SK-N-SH treated with all-trans-retinoic acid at 6 μM for 48 hours (cell line): ENCODE measurements around the gene BSG.

ENCODE experiments used
- ATAC-seq: fragments of 200-7000 bp; cut with Tn5 transposase; 3 replicates; pipeline ENCODE4 v1.9.1; 2020; ENCODE audit warnings: mild to moderate bottlenecking, moderate library complexity
- ARNTL ChIP-seq: fragments of 450-650 bp; formaldehyde crosslinking; IDR thresholded peaks from 2 replicates; pipeline ENCODE4 v1.5.0; 2020; ENCODE audit warnings: low read depth, mild to moderate bottlenecking, moderate library complexity, borderline replicate concordance
- BACH2 ChIP-seq: fragments of 250-450 bp; sonication (Bioruptor Pico); IDR thresholded peaks from 2 replicates; pipeline ENCODE4 v1.9.0; 2021; ENCODE audit warnings: mild to moderate bottlenecking, borderline replicate concordance
- CREB5 ChIP-seq: fragments of 250-450 bp; sonication (Bioruptor Pico); IDR thresholded peaks from 2 replicates; pipeline ENCODE4 v1.5.1; 2020; ENCODE audit warnings: low read depth, mild to moderate bottlenecking, moderate library complexity
- CSDC2 ChIP-seq: fragments of 250-450 bp; sonication (Bioruptor Pico); IDR thresholded peaks from 2 replicates; pipeline ENCODE4 v1.5.0; 2020; ENCODE audit warnings: mild to moderate bottlenecking, moderate library complexity
- CSRNP3 ChIP-seq: fragments of 250-450 bp; sonication (Bioruptor Pico); IDR thresholded peaks from 2 replicates; pipeline ENCODE4 v1.5.1; 2021; ENCODE audit warnings: mild to moderate bottlenecking, moderate library complexity
- GLIS3 ChIP-seq: fragments of 250-450 bp; sonication (Bioruptor Pico); IDR thresholded peaks from 2 replicates; pipeline ENCODE4 v1.5.0; 2020; ENCODE audit warnings: mild to moderate bottlenecking, moderate library complexity
- ISL1 ChIP-seq: fragments of 250-450 bp; sonication (Bioruptor Pico); IDR thresholded peaks from 2 replicates; pipeline ENCODE4 v2.1.2; 2022; ENCODE audit warnings: mild to moderate bottlenecking, moderate library complexity
- OSR1 ChIP-seq: fragments of 250-450 bp; sonication (Bioruptor Pico); IDR thresholded peaks from 2 replicates; pipeline ENCODE4 v1.8.0; 2022; ENCODE audit warnings: moderate library complexity, mild to moderate bottlenecking, inconsistent platforms
- PATZ1 ChIP-seq: fragments of 250-450 bp; sonication (Bioruptor Pico); IDR thresholded peaks from 2 replicates; pipeline ENCODE4 v1.8.0; 2020; ENCODE audit warnings: mild to moderate bottlenecking, moderate library complexity, borderline replicate concordance
- POU6F1 ChIP-seq: fragments of 250-450 bp; sonication (Bioruptor Pico); IDR thresholded peaks from 2 replicates; pipeline ENCODE4 v1.8.0; 2021; ENCODE audit warnings: low read depth, mild to moderate bottlenecking, moderate library complexity, borderline replicate concordance
- PPARA ChIP-seq: fragments of 250-450 bp; sonication (Bioruptor Pico); IDR thresholded peaks from 2 replicates; pipeline ENCODE4 v1.5.0; 2020; ENCODE audit warnings: mild to moderate bottlenecking, borderline replicate concordance
- RARB ChIP-seq: fragments of 250-450 bp; sonication (Bioruptor Pico); IDR thresholded peaks from 2 replicates; pipeline ENCODE4 v1.8.0; 2021; ENCODE audit warnings: mild to moderate bottlenecking, moderate library complexity
- SNAI2 ChIP-seq: fragments of 250-450 bp; sonication (Bioruptor Pico); IDR thresholded peaks from 2 replicates; pipeline ENCODE4 v1.5.0; 2020; ENCODE audit warnings: mild to moderate bottlenecking, moderate library complexity
- TCF4 ChIP-seq: fragments of 250-450 bp; sonication (Bioruptor Pico); IDR thresholded peaks from 2 replicates; pipeline ENCODE4 v1.8.0; 2021; ENCODE audit warnings: mild to moderate bottlenecking, moderate library complexity, borderline replicate concordance
- TSHZ2 ChIP-seq: fragments of 250-450 bp; sonication (Bioruptor Pico); IDR thresholded peaks from 2 replicates; pipeline ENCODE4 v1.5.0; 2020; ENCODE audit warnings: mild to moderate bottlenecking, moderate library complexity
- ZC3H10 ChIP-seq: fragments of 250-450 bp; sonication (Bioruptor Pico); IDR thresholded peaks from 2 replicates; pipeline ENCODE4 v1.5.1; 2021; ENCODE audit warnings: mild to moderate bottlenecking, moderate library complexity
- ZFP3 ChIP-seq: fragments of 250-450 bp; sonication (Bioruptor Pico); IDR thresholded peaks from 2 replicates; pipeline ENCODE4 v1.5.0; 2020; ENCODE audit warnings: mild to moderate bottlenecking, moderate library complexity
- ZFP30 ChIP-seq: fragments of 450-650 bp; formaldehyde crosslinking; IDR thresholded peaks from 2 replicates; pipeline ENCODE4 v1.5.0; 2022; ENCODE audit warnings: mild to moderate bottlenecking, moderate library complexity
- ZNF565 ChIP-seq: fragments of 450-650 bp; formaldehyde crosslinking; conservative IDR thresholded peaks from 2 replicates; pipeline ENCODE4 v1.5.0; 2020; ENCODE audit warnings: low read depth, mild to moderate bottlenecking, moderate library complexity
- ZNF70 ChIP-seq: fragments of 450-650 bp; formaldehyde crosslinking; IDR thresholded peaks from 2 replicates; pipeline ENCODE4 v1.5.0; 2020; ENCODE audit warnings: mild to moderate bottlenecking, moderate library complexity

BSG gene

GRCh38 chr19:566403-566802 lies 6.0 kb upstream of the BSG start:
- TF ChIP-seq RARB: no peak
- 0 out of 2 replicates have a peak, but pooled peaks have one; percentile 53 for TF ChIP-seq TSHZ2 (CRISPR knock-in tag)
- peak; percentile 94; the same call in 1 of the 2 replicates for TF ChIP-seq PATZ1 (CRISPR knock-in tag)
- TF ChIP-seq TCF4 (CRISPR knock-in tag): peak; percentile 63; the same call in 1 of the 2 replicates
- no peak for TF ChIP-seq CREB5 (CRISPR knock-in tag)
- peak; percentile 54 for TF ChIP-seq ISL1 (CRISPR knock-in tag)
- TF ChIP-seq ZNF70 (CRISPR knock-in tag): no peak
- TF ChIP-seq PPARA (CRISPR knock-in tag): no peak
- no peak for TF ChIP-seq ZFP30 (CRISPR knock-in tag)
- TF ChIP-seq, all 23 proteins: peak for 4
- ATAC-seq: no peak

GRCh38 chr19:566844-567243 lies 5.6 kb upstream of the BSG start:
- TF ChIP-seq SNAI2 (CRISPR knock-in tag): no peak
- TF ChIP-seq ZFP3 (CRISPR knock-in tag): no peak
- TF ChIP-seq ZNF70 (CRISPR knock-in tag): no peak
- no peak for TF ChIP-seq CSRNP3 (CRISPR knock-in tag)
- TF ChIP-seq BACH2 (CRISPR knock-in tag): no peak
- no peak for ATAC-seq

GRCh38 chr19:567296-567900 lies 5.0 kb upstream of the BSG start:
- no peak for TF ChIP-seq TCF4 (CRISPR knock-in tag)
- no peak for TF ChIP-seq GLIS3 (CRISPR knock-in tag)
- no peak for TF ChIP-seq OSR1 (CRISPR knock-in tag)
- TF ChIP-seq ZC3H10 (CRISPR knock-in tag): no peak
- no peak for TF ChIP-seq ISL1 (CRISPR knock-in tag)
- no peak for TF ChIP-seq ZNF565
- TF ChIP-seq CSDC2: no peak
- no peak for TF ChIP-seq ZFP30 (CRISPR knock-in tag)
- no peak for TF ChIP-seq PPARA (CRISPR knock-in tag)
- TF ChIP-seq ARNTL (CRISPR knock-in tag): no peak
- no peak for TF ChIP-seq ZNF70 (CRISPR knock-in tag)
- no peak for TF ChIP-seq POU6F1 (CRISPR knock-in tag)
- TF ChIP-seq RARB: no peak
- no peak for TF ChIP-seq SNAI2 (CRISPR knock-in tag)
- no peak for ATAC-seq
